ENCODE results near the gene VSIG4. TPM values are rescaled to one million over a fixed set of nuclear protein-coding genes. Genes with fewer than 3 reads are reported as not detected.

The VSIG4 gene
- total and polyA plus RNA-seq, 2 donors (not counting 1 experiment from before 2014, with no cell fraction given) = 0.09 TPM; not detected in 1

DNA sequence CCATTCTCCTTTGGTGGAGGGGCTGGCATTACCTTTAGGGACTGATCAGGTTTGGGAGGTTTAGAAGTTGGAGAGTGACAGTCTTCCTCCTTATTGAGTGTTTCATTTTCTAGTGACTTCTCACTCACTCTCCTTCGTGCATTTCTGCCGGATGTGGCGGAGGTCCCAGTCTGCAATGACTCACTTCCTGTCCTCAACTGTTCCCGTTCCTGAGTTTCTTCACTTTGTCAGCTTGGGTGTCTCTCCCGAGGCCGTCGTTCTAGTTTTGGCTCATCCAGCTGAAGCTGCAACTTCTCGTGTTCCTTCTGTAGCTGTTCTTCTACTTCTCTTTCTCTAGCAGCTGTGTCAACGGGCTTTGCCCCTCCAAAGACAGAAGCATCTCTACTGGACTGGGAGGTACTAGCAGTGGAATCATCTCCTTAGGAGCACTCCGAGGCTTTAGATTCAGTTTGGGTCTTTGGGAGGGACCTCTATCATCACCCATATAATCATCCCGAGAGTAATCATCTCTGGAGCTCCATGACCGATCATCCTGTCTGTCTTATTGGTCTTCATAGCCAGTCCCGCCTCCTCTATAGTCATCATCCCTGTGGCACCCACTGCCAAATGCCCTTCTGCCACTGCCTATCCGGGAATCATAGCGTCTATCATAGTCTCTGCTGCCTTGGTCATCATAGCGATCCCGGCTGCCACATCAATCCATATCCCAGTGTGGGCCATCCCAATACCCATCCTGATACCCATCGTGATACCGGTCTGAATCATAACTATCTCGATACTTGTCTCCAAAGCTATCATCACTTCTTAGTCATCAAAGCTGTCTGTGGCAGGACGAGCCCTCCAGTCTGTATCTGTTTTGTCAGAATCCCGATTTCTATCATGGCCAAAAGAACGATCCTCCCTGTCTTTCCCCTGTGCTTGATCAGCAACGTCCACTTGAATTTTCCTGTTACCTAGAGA lies 35.3 kb upstream of the VSIG4 start:
- no peak for TF ChIP-seq EZH2 (IDR thresholded peaks at IDR 0.05; ENCODE audit: borderline replicate concordance, insufficient read depth, low read depth, low read length, poor library complexity, severe bottlenecking)
- no peak for TF ChIP-seq CTCF (IDR thresholded peaks at IDR 0.05)
- Histone ChIP-seq H4K20me1 (ENCODE audit: control insufficient read depth, insufficient read depth, low read length, poor library complexity, severe bottlenecking) (no peaks in the 10 kb centered on the region), H3K27me3 (replicated peaks in 1 of 4; ENCODE audit: control extremely low read depth in 1 of 4, control insufficient read depth in 3 of 4, insufficient read depth in 4 of 4, low read length in 3 of 4) (no peaks in the 10 kb centered on the region), H3K79me2 (ENCODE audit: control insufficient read depth, insufficient read depth, low read length) (no peaks in the 10 kb centered on the region), H3K4me1 (ENCODE audit: control insufficient read depth in 2 of 2, insufficient read depth in 2 of 2, low read length in 2 of 2) (peaks cover 11 to 13% of the 10 kb centered on the region in 2 donors), H3K9me3 (ENCODE audit: control extremely low read depth in 1 of 3, control insufficient read depth in 2 of 3, insufficient read depth in 1 of 3, low read length in 2 of 3) (no peaks in the 10 kb centered on the region), H2AFZ (ENCODE audit: insufficient read depth, low read depth, low read length, poor library complexity, severe bottlenecking) (peak overlapping the region; percentile 74), H3K4me3 (ENCODE audit: control extremely low read depth in 1 of 5, extremely low read depth in 1 of 5, insufficient read depth in 1 of 5, low read depth in 2 of 5, low read length in 4 of 5) (peak overlapping the region in 4 of 5 experiments; percentile 22 to 58 (median 48)), H3K27ac (ENCODE audit: low read length in 2 of 2) (peak overlapping the region; percentile 55 to 72), H3K9ac (ENCODE audit: low read length) (peak overlapping the region; percentile 58), H3K4me2 (replicated peaks; ENCODE audit: low read depth, low read length, poor library complexity, severe bottlenecking) (peak overlapping the region; percentile 57), H3K36me3 (replicated peaks in 1 of 2; ENCODE audit: control extremely low read depth in 1 of 2, control insufficient read depth in 1 of 2, extremely low read depth in 1 of 2, insufficient read depth in 2 of 2, low read length in 1 of 2) (no peaks in the 10 kb centered on the region)
- no peaks in the 10 kb centered on the region for H3K9me3 Mint-ChIP-seq (ENCODE audit: insufficient read depth)
- ChIA-PET POLR2A (no interaction called here), CTCF (interaction anchor here (1.2 kb wide), 1 partner anchor 89 kb away, joined by 4 read pairs; no protein-coding TSS in a partner anchor)
- peaks cover 18% of the 10 kb centered on the region for H3K4me1 Mint-ChIP-seq
- intact Hi-C loops (cut with micrococcal nuclease) = no loop called here
- H3K27ac Mint-ChIP-seq = peak overlapping the region; percentile 94
- DNase-seq (peak; percentile 35), ATAC-seq (ENCODE audit: low read depth) (no peak)
- WGBS (ENCODE audit: insufficient coverage) = 63% methylated on average over 17 of the region's 24 CpGs
- peak overlapping the region; percentile 91 for H3K4me3 Mint-ChIP-seq
- H3K27me3 Mint-ChIP-seq = no peaks in the 10 kb centered on the region

GRCh38 chrX:66071126-66071525 lies 31.2 kb upstream of the VSIG4 start:
- intact Hi-C loops (cut with micrococcal nuclease) = no loop called here
- Mint-ChIP-seq H3K27ac (no peak overlapping the region), H3K27me3 (no peaks in the 10 kb centered on the region), H3K4me1 (peaks cover 18% of the 10 kb centered on the region), H3K9me3 (ENCODE audit: insufficient read depth) (no peaks in the 10 kb centered on the region), H3K4me3 (no peak overlapping the region)
- no peak for ATAC-seq (ENCODE audit: low read depth)
- no peak overlapping the region for H3K4me3 ChIP-seq (ENCODE audit: control extremely low read depth in 1 of 5, extremely low read depth in 1 of 5, insufficient read depth in 1 of 5, low read depth in 2 of 5, low read length in 4 of 5)
- POLR2A ChIA-PET = no interaction called here
- H4K20me1 ChIP-seq (ENCODE audit: control insufficient read depth, insufficient read depth, low read length, poor library complexity, severe bottlenecking) = no peaks in the 10 kb centered on the region
- H3K9me3 ChIP-seq (ENCODE audit: control extremely low read depth in 1 of 3, control insufficient read depth in 2 of 3, insufficient read depth in 1 of 3, low read length in 2 of 3) = no peaks in the 10 kb centered on the region
- H3K9ac ChIP-seq (ENCODE audit: low read length) = no peak overlapping the region
- no peaks in the 10 kb centered on the region for H3K36me3 ChIP-seq (replicated peaks in 1 of 2; ENCODE audit: control extremely low read depth in 1 of 2, control insufficient read depth in 1 of 2, extremely low read depth in 1 of 2, insufficient read depth in 2 of 2, low read length in 1 of 2)
- no CpG with 5 or more reads among the region's 1 CpG for WGBS (ENCODE audit: insufficient coverage)
- peaks cover 11 to 13% of the 10 kb centered on the region in 2 donors for H3K4me1 ChIP-seq (ENCODE audit: control insufficient read depth in 2 of 2, insufficient read depth in 2 of 2, low read length in 2 of 2)
- CTCF ChIA-PET = no interaction called here
- no peaks in the 10 kb centered on the region for H3K79me2 ChIP-seq (ENCODE audit: control insufficient read depth, insufficient read depth, low read length)
- TF ChIP-seq CTCF (IDR thresholded peaks at IDR 0.05) (no peak), EZH2 (IDR thresholded peaks at IDR 0.05; ENCODE audit: borderline replicate concordance, insufficient read depth, low read depth, low read length, poor library complexity, severe bottlenecking) (no peak)
- DNase-seq = no peak
- no peak overlapping the region for H2AFZ ChIP-seq (ENCODE audit: insufficient read depth, low read depth, low read length, poor library complexity, severe bottlenecking)
- no peak overlapping the region for H3K4me2 ChIP-seq (replicated peaks; ENCODE audit: low read depth, low read length, poor library complexity, severe bottlenecking)
- no peaks in the 10 kb centered on the region for H3K27me3 ChIP-seq (replicated peaks in 1 of 4; ENCODE audit: control extremely low read depth in 1 of 4, control insufficient read depth in 3 of 4, insufficient read depth in 4 of 4, low read length in 3 of 4)
- H3K27ac ChIP-seq (ENCODE audit: low read length in 2 of 2) = no peak overlapping the region
